ENCODE data around the gene R3HDM2.
"Not testable (repeated sequence)": the region's sequence is repeated elsewhere in the genome, so short reads cannot be mapped to it uniquely, and the experiment has no call there.

The R3HDM2 gene

GRCh38 chr12:57452937-57453509, 22.2 kb upstream of the R3HDM2 start:
- DNase-seq (ENCODE audit: low read depth) = no peak

- no peak for DNase-seq (ENCODE audit: low read depth)
Observed at GRCh38 chr12:57452181-57452936, 21.5 kb upstream of the R3HDM2 start.

GRCh38 chr12:57451233-57451778, 20.5 kb upstream of the R3HDM2 start:
- DNase-seq (ENCODE audit: low read depth) = no peak

GRCh38 chr12:57450057-57450456, 19.2 kb upstream of the R3HDM2 start:
- no peak for DNase-seq (ENCODE audit: low read depth)

GRCh38 chr12:57449375-57449774, 18.5 kb upstream of the R3HDM2 start:
- no peak for DNase-seq (ENCODE audit: low read depth)

GRCh38 chr12:57448669-57449068, 17.8 kb upstream of the R3HDM2 start:
- no peak for DNase-seq (ENCODE audit: low read depth)

GRCh38 chr12:57446292-57446960, 15.6 kb upstream of the R3HDM2 start:
- DNase-seq (ENCODE audit: low read depth) = no peak

GRCh38 chr12:57444744-57445143, 13.9 kb upstream of the R3HDM2 start:
- DNase-seq (ENCODE audit: low read depth) = no peak

GRCh38 chr12:57444337-57444736, 13.5 kb upstream of the R3HDM2 start:
- not testable (repeated sequence) for DNase-seq (ENCODE audit: low read depth)

- no peak for DNase-seq (ENCODE audit: low read depth)
Observed at GRCh38 chr12:57441846-57442427, 11.1 kb upstream of the R3HDM2 start.

GRCh38 chr12:57441393-57441792, 10.6 kb upstream of the R3HDM2 start:
- not testable (repeated sequence) for DNase-seq (ENCODE audit: low read depth)

- no peak for DNase-seq (ENCODE audit: low read depth)
Observed at GRCh38 chr12:57439762-57440266, 9.0 kb upstream of the R3HDM2 start.

- no peak for DNase-seq (ENCODE audit: low read depth)
Observed at GRCh38 chr12:57438400-57438799, 7.6 kb upstream of the R3HDM2 start.

GRCh38 chr12:57435293-57435692, 4.5 kb upstream of the R3HDM2 start:
- no peak for DNase-seq (ENCODE audit: low read depth)

GRCh38 chr12:57434517-57435223, 3.8 kb upstream of the R3HDM2 start, which contains the start of gene INHBC:
INHBC (plus strand) TSS chr12:57434784; CDS start chr12:57434887, 103 bp downstream.
- DNase-seq (ENCODE audit: low read depth) = no peak

GRCh38 chr12:57433370-57433769, 2.5 kb upstream of the R3HDM2 start:
- no peak for DNase-seq (ENCODE audit: low read depth)

- no peak for DNase-seq (ENCODE audit: low read depth)
Observed at GRCh38 chr12:57431654-57432188, 878 bp upstream of the R3HDM2 start.

GRCh38 chr12:57430112-57430930, 522 bp downstream of the R3HDM2 start:
- DNase-seq (ENCODE audit: low read depth) = peak; percentile 21

- no peak for DNase-seq (ENCODE audit: low read depth)
Observed at GRCh38 chr12:57429473-57430111, 1.3 kb downstream of the R3HDM2 start.

GRCh38 chr12:57428965-57429364, 1.9 kb downstream of the R3HDM2 start:
- no peak for DNase-seq (ENCODE audit: low read depth)

Measured in stimulated activated CD8-positive, alpha-beta memory T cell treated with anti-CD3 and anti-CD28 coated beads, Interleukin-15, amount 100 ng/mL, for 24 hours (primary cell).